Adrenal gland (tissue), 12 donors: ENCODE data around the gene OS9. TPM values are rescaled to one million over a fixed set of nuclear protein-coding genes. Genes with fewer than 3 reads are reported as not detected.

ENCODE experiments used
- DNase-seq, 7 donors: peaks; one replicate each; pipeline ENCODE4 v3.0.0-alpha.2; 2019 to 2020
- H3K27ac ChIP-seq, 5 donors: fragments of 200-600 bp; sonication (generic) in 4 of 5; 1 replicate in 3 of 5; 2 replicates in 2 of 5; pipeline versions ENCODE4 v1.5.1 to v1.8.0; 2016 to 2020; ENCODE audit warnings: mild to moderate bottlenecking in 1 of 5
- H3K27me3 ChIP-seq: fragments of 200-600 bp; 2 replicates; pipeline ENCODE4 v1.8.0; 2021
- H3K36me3 ChIP-seq, 2 donors: fragments of 200-600 bp; replicated peaks in 1 of 2; 1 replicate in 1 of 2; 2 replicates in 1 of 2; pipeline versions ENCODE4 v1.5.1 to v1.8.0; 2018 to 2022
- H3K4me1 ChIP-seq, 2 donors: fragments of 200-600 bp; replicated peaks in 1 of 2; 1 replicate in 1 of 2; 2 replicates in 1 of 2; pipeline versions ENCODE4 v1.5.1 to v1.8.0; 2018 to 2021
- H3K4me3 ChIP-seq, 4 donors: fragments of 200-600 bp; sonication (generic) in 3 of 4; one replicate each; pipeline ENCODE4 v1.5.1; 2016 to 2018
- H3K9me3 ChIP-seq, 3 donors: fragments of 200-600 bp; sonication (generic) in 1 of 3; replicated peaks in 1 of 3; 1 replicate in 2 of 3; 2 replicates in 1 of 3; pipeline versions ENCODE4 v1.5.1 to v1.8.0; 2016 to 2021
- POLR2A ChIP-seq, 2 donors: fragments of 450-650 bp; IDR thresholded peaks; one replicate each; pipeline ENCODE4 v1.6.1; 2017; ENCODE audit warnings: antibody characterized with exemption in 2 of 2, mild to moderate bottlenecking in 2 of 2, moderate library complexity in 1 of 2
- WGBS, 4 donors: extraction: QIAGEN DNeasy Blood & Tissue Kit in 2 of 4; methylation state at CpG; one replicate each; pipeline versions ENCODE4 v1.1.5 to v1.1.7; 2013 to 2017; 5-methylcytosine and 5-hydroxymethylcytosine counted together
- intact Hi-C, 2 donors: fragments of 100-400 bp; cut with DNase I; formaldehyde crosslinking; loops; one replicate each; pipeline versions ENCODE4 v1.14.1 to v1.15.0; 2022 to 2023
- microRNA-seq, 3 donors: library from miRNA; unstranded; fragments of <30 nt; microRNA quantifications; one replicate each; pipeline ENCODE4, GENCODE V29; 2017 to 2020
- polyA plus RNA-seq, 3 donors: library from polyadenylated mRNA; stranded (reverse); fragments of 200-250 nt in 2 of 3; fragments of 350-450 nt in 1 of 3; fragmentation: Illumina TruSeq in 1 of 3; extraction: RNeasy Lipid Tissue Mini Kit (QIAGEN cat#74804) in 1 of 3; gene quantifications; one replicate each; pipeline ENCODE4 v1.2.3, GENCODE V29; 2013 to 2014
- total RNA-seq, 9 donors: library from RNA; depleted of rRNA in 4 of 9; stranded (reverse); fragments of >200 nt in 4 of 9; fragments of 120-200 nt in 1 of 9; fragmentation: NEBNext Ultra II Directional in 1 of 9; extraction: Animal tissue kit (Norgen Biotek cat#: 25700) in 1 of 9; gene quantifications; one replicate each; pipeline versions ENCODE4 v1.1.0 to v1.2.4, GENCODE V29; 2013 to 2023
- TF ChIP-seq, protein P1 (sequence below), 6 experiments: fragments of 450-650 bp in 4 of 6; fragments of 200-600 bp in 2 of 6; sonication (generic) in 1 of 6; IDR thresholded peaks; 1 replicate in 5 of 6; 2 replicates in 1 of 6; pipeline versions ENCODE4 v1.5.1 to v1.8.0; 2016 to 2021; ENCODE audit warnings: antibody characterized with exemption in 6 of 6, mild to moderate bottlenecking in 2 of 6, moderate library complexity in 1 of 6
- donor health status: healthy with polysubstance abuse.
- donor health status: Bipolar disorder and iron deficiency.
- donor health status: DM: yes; HTN: yes; CAD: no.
- donor health status: DM: no; HTN: no; CAD: no.
- donor health status: DM: no; HTN: no; CAD: no.
- donor health status: DM: yes; HTN: yes; CAD: no.

Gene OS9
- total and polyA plus RNA-seq, 12 donors: 155 to 428 (median 272) TPM

DNA sequence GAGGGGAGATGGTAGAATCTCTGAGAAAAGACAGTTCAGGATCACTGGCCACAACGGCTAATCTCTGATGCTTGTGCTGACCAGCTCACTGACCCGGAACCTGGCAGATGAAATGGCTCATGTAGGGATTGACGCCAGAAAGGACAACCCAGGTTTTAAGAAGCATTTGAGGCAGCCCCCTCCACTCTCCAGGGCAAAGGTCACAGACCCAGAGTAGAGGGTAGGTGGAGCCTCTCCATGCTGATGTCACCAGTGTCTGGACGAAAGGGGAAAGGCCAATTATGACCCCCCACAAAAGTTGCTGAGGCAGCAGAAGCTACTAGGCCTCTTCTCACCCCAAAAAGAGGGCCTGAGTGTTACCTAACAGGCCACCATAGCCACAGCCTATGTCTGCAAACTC is 76.8 kb downstream of the OS9 start:
- no peak for DNase-seq

More for the DNA sequence above, 76.8 kb downstream of the OS9 start:
- Histone ChIP-seq H3K27me3 (no peaks in the 10 kb centered on the region), H3K36me3 (no peaks in the 10 kb centered on the region), H3K4me3 (no peak overlapping the region), H3K9me3 (no peaks in the 10 kb centered on the region), H3K4me1 (peaks cover 26 to 30% of the 10 kb centered on the region in 2 donors), H3K27ac (peak overlapping the region in 2 of 5 donors; percentile 93)
- no peak for TF ChIP-seq POLR2A (IDR thresholded peaks at IDR 0.05)
- TF ChIP-seq, protein P1, sequence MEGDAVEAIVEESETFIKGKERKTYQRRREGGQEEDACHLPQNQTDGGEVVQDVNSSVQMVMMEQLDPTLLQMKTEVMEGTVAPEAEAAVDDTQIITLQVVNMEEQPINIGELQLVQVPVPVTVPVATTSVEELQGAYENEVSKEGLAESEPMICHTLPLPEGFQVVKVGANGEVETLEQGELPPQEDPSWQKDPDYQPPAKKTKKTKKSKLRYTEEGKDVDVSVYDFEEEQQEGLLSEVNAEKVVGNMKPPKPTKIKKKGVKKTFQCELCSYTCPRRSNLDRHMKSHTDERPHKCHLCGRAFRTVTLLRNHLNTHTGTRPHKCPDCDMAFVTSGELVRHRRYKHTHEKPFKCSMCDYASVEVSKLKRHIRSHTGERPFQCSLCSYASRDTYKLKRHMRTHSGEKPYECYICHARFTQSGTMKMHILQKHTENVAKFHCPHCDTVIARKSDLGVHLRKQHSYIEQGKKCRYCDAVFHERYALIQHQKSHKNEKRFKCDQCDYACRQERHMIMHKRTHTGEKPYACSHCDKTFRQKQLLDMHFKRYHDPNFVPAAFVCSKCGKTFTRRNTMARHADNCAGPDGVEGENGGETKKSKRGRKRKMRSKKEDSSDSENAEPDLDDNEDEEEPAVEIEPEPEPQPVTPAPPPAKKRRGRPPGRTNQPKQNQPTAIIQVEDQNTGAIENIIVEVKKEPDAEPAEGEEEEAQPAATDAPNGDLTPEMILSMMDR (IDR thresholded peaks at IDR 0.05): no peak
- intact Hi-C loops: loop anchor here in 1 of 2 donors (5.0 kb wide), 1 partner anchor 43 kb away; no protein-coding TSS in a partner anchor
- 81 to 93% (median 82%) methylated on average over 4 of the region's 4 CpGs for WGBS, 4 donors

Small RNA genes within 50 kb of the gene (microRNA-seq; reads per million reads assigned to microRNA genes)
- gene MIR6759: 0 to 0.45 (median 0) reads per million in 3 donors

Other genes starting within 250 kb of the OS9 start
- gene INHBE, start 238.8 kb upstream of the OS9 start, total RNA-seq: under 1 TPM in 1 of 9 donors, not detected in 8; 0.11 TPM
- gene INHBE, start 238.8 kb upstream of the OS9 start, polyA plus RNA-seq: not detected
- gene GLI1, start 234.3 kb upstream of the OS9 start, total RNA-seq: 1 to 10 TPM in 5 of 9 donors, under 1 TPM in 4; 0.30 to 2.8 (median 1.0) TPM
- 1 to 10 TPM in 2 of 3 donors, under 1 TPM in 1; 0.44 to 7.2 (median 4.4) TPM for gene GLI1, start 234.3 kb upstream of the OS9 start, polyA plus RNA-seq
- 10 to 100 TPM in 7 of 9 donors, 1 to 10 TPM in 2; 1.3 to 39.4 (median 14.2) TPM for gene ARHGAP9, start 214.3 kb upstream of the OS9 start, total RNA-seq
- 10 to 100 TPM in 2 of 3 donors, 1 to 10 TPM in 1; 4.1 to 46.4 (median 19.4) TPM for gene ARHGAP9, start 214.3 kb upstream of the OS9 start, polyA plus RNA-seq
- gene MARS1, start 206.1 kb upstream of the OS9 start, total RNA-seq: 100 to 1,000 TPM in 5 of 9 donors, 10 to 100 TPM in 4; 38.3 to 182 (median 126) TPM
- gene MARS1, start 206.1 kb upstream of the OS9 start, polyA plus RNA-seq: 100 to 1,000 TPM; 114 to 210 (median 143) TPM
- 10 to 100 TPM in 8 of 9 donors, 1 to 10 TPM in 1; 7.7 to 65.1 (median 31.1) TPM for gene DDIT3, start 173.6 kb upstream of the OS9 start, total RNA-seq
- 10 to 100 TPM; 72.8 to 98.4 (median 72.9) TPM for gene DDIT3, start 173.6 kb upstream of the OS9 start, polyA plus RNA-seq
- 100 to 1,000 TPM in 2 of 9 donors, 10 to 100 TPM in 7; 10.5 to 128 (median 32.6) TPM for gene MBD6, start 171.3 kb upstream of the OS9 start, total RNA-seq
- 100 to 1,000 TPM in 1 of 3 donors, 10 to 100 TPM in 2; 21.7 to 167 (median 91.4) TPM for gene MBD6, start 171.3 kb upstream of the OS9 start, polyA plus RNA-seq
- gene DCTN2, start 146.9 kb upstream of the OS9 start, total RNA-seq: 100 to 1,000 TPM; 114 to 202 (median 137) TPM
- 100 to 1,000 TPM in 2 of 3 donors, 10 to 100 TPM in 1; 81.2 to 238 (median 101) TPM for gene DCTN2, start 146.9 kb upstream of the OS9 start, polyA plus RNA-seq
- 1 to 10 TPM in 4 of 9 donors, under 1 TPM in 4, not detected in 1; 0.32 to 7.6 (median 1.3) TPM for gene KIF5A, start 144.1 kb upstream of the OS9 start, total RNA-seq
- gene KIF5A, start 144.1 kb upstream of the OS9 start, polyA plus RNA-seq: 1 to 10 TPM; 1.9 to 7.4 (median 5.6) TPM
- 10 to 100 TPM; 19.5 to 75.9 (median 28.8) TPM for gene PIP4K2C, start 102.9 kb upstream of the OS9 start, total RNA-seq
- gene PIP4K2C, start 102.9 kb upstream of the OS9 start, polyA plus RNA-seq: 10 to 100 TPM in 1 of 3 donors, 1 to 10 TPM in 2; 8.1 to 31.5 (median 8.6) TPM
- gene DTX3, start 89.3 kb upstream of the OS9 start, total RNA-seq: 10 to 100 TPM; 21.4 to 59.7 (median 46.0) TPM
- 100 to 1,000 TPM in 1 of 3 donors, 10 to 100 TPM in 2; 20.4 to 136 (median 98.9) TPM for gene DTX3, start 89.3 kb upstream of the OS9 start, polyA plus RNA-seq
- gene ARHGEF25, start 82.7 kb upstream of the OS9 start, total RNA-seq: 10 to 100 TPM in 4 of 9 donors, 1 to 10 TPM in 5; 4.9 to 15.9 (median 9.3) TPM
- gene ARHGEF25, start 82.7 kb upstream of the OS9 start, polyA plus RNA-seq: 10 to 100 TPM in 2 of 3 donors, 1 to 10 TPM in 1; 5.3 to 86.4 (median 34.4) TPM
- gene B4GALNT1, start 60.9 kb upstream of the OS9 start, total RNA-seq: 1 to 10 TPM in 5 of 9 donors, under 1 TPM in 4; 0.17 to 7.4 (median 1.1) TPM
- 1 to 10 TPM; 1.0 to 1.3 (median 1.3) TPM for gene B4GALNT1, start 60.9 kb upstream of the OS9 start, polyA plus RNA-seq
- gene AGAP2, start 44.6 kb downstream of the OS9 start, total RNA-seq: 1 to 10 TPM in 7 of 9 donors, under 1 TPM in 2; 0.50 to 4.0 (median 1.8) TPM
- 1 to 10 TPM; 1.9 to 8.1 (median 2.6) TPM for gene AGAP2, start 44.6 kb downstream of the OS9 start, polyA plus RNA-seq
- 100 to 1,000 TPM in 1 of 9 donors, 10 to 100 TPM in 8; 44.2 to 115 (median 58.1) TPM for gene TSPAN31, start 50.9 kb downstream of the OS9 start, total RNA-seq
- 10 to 100 TPM; 25.3 to 50.7 (median 45.1) TPM for gene TSPAN31, start 50.9 kb downstream of the OS9 start, polyA plus RNA-seq
- 100 to 1,000 TPM in 8 of 9 donors, 10 to 100 TPM in 1; 90.9 to 197 (median 145) TPM for gene CDK4, start 58.2 kb downstream of the OS9 start, total RNA-seq
- gene CDK4, start 58.2 kb downstream of the OS9 start, polyA plus RNA-seq: 10 to 100 TPM; 46.8 to 78.8 (median 66.1) TPM
- gene MARCHF9, start 61.0 kb downstream of the OS9 start, total RNA-seq: 10 to 100 TPM in 7 of 9 donors, 1 to 10 TPM in 2; 6.7 to 23.4 (median 16.5) TPM
- gene MARCHF9, start 61.0 kb downstream of the OS9 start, polyA plus RNA-seq: 10 to 100 TPM in 2 of 3 donors, 1 to 10 TPM in 1; 9.5 to 45.1 (median 44.0) TPM
- 10 to 100 TPM in 1 of 9 donors, 1 to 10 TPM in 7, under 1 TPM in 1; 0.48 to 10.4 (median 2.8) TPM for gene CYP27B1, start 72.9 kb downstream of the OS9 start, total RNA-seq
- gene CYP27B1, start 72.9 kb downstream of the OS9 start, polyA plus RNA-seq: 1 to 10 TPM; 2.5 to 3.8 (median 3.5) TPM
- 10 to 100 TPM in 8 of 9 donors, 1 to 10 TPM in 1; 4.7 to 56.8 (median 22.6) TPM for gene METTL1, start 78.0 kb downstream of the OS9 start, total RNA-seq
- gene METTL1, start 78.0 kb downstream of the OS9 start, polyA plus RNA-seq: 10 to 100 TPM; 53.4 to 87.8 (median 62.6) TPM
- 10 to 100 TPM in 5 of 9 donors, 1 to 10 TPM in 4; 4.3 to 35.9 (median 11.8) TPM for gene EEF1AKMT3, start 78.5 kb downstream of the OS9 start, total RNA-seq
- 1 to 10 TPM; 2.4 to 9.9 (median 3.4) TPM for gene EEF1AKMT3, start 78.5 kb downstream of the OS9 start, polyA plus RNA-seq
- 100 to 1,000 TPM in 2 of 9 donors, 10 to 100 TPM in 7; 40.4 to 107 (median 70.4) TPM for gene TSFM, start 88.7 kb downstream of the OS9 start, total RNA-seq
- gene TSFM, start 88.7 kb downstream of the OS9 start, polyA plus RNA-seq: 10 to 100 TPM; 31.5 to 82.6 (median 62.5) TPM
- 10 to 100 TPM in 1 of 9 donors, 1 to 10 TPM in 8; 1.5 to 10.3 (median 4.5) TPM for gene AVIL, start 124.6 kb downstream of the OS9 start, total RNA-seq
- 10 to 100 TPM in 2 of 3 donors, 1 to 10 TPM in 1; 5.0 to 32.6 (median 27.9) TPM for gene AVIL, start 124.6 kb downstream of the OS9 start, polyA plus RNA-seq
- gene CTDSP2, start 152.6 kb downstream of the OS9 start, total RNA-seq: 100 to 1,000 TPM in 7 of 9 donors, 10 to 100 TPM in 2; 89.2 to 275 (median 250) TPM
- gene CTDSP2, start 152.6 kb downstream of the OS9 start, polyA plus RNA-seq: 10 to 100 TPM; 42.9 to 89.6 (median 51.3) TPM
- gene ATP23, start 247.4 kb downstream of the OS9 start, total RNA-seq: 10 to 100 TPM in 4 of 9 donors, 1 to 10 TPM in 5; 4.2 to 20.0 (median 7.2) TPM
- gene ATP23, start 247.4 kb downstream of the OS9 start, polyA plus RNA-seq: 10 to 100 TPM in 1 of 3 donors, 1 to 10 TPM in 2; 6.6 to 12.1 (median 8.4) TPM